HCT116 (cell line): Measurements from ENCODE around the gene TRHDE. TPM values are rescaled to one million over a fixed set of nuclear protein-coding genes. Genes with fewer than 3 reads are reported as not detected.
A peak's percentile ranks its signal among the peaks of the same experiment; 100 is the strongest.

Experiments
- ATAC-seq: fragments of 200-7000 bp; cut with Tn5 transposase; 2 replicates; pipeline ENCODE4 v1.9.1; 2020; ENCODE audit warnings: mild to moderate bottlenecking, moderate library complexity
- BruUV-seq: library from RNA; stranded (reverse); fragments of 400-500 nt; replicated peaks from 2 replicates; lab custom pipeline; 2021; lab: Mats Ljungman, UMichigan
- CTCF ChIA-PET: fragments of 300-600 bp; sonication (Branson Sonifier 250); formaldehyde crosslinking; loops from one replicate; lab custom pipeline; 2021; ENCODE audit warnings: antibody characterized with exemption; lab: Charles Lee
- POLR2A ChIA-PET: fragments of 300-600, 350-600 bp; sonication (Branson Sonifier 250); formaldehyde crosslinking; loops from one replicate; lab custom pipeline; 2021; ENCODE audit warnings: antibody characterized with exemption; lab: Charles Lee
- RAD21 ChIA-PET, 2 experiments: fragments of 300-600 bp; sonication (Branson Sonifier 250); formaldehyde crosslinking; loops; one replicate each; lab custom pipeline; 2023; ENCODE audit warnings: low total read pairs in 2 of 2; ENCODE audit not compliant: uncharacterized antibody in 2 of 2, unreplicated experiment in 2 of 2, low non-redundant PET in 1 of 2; lab: Charles Lee
- DNase-seq: peaks from one replicate; pipeline ENCODE4 v3.0.0-alpha.2; 2010; ENCODE audit warnings: low read depth, low spot score
- H2AFZ ChIP-seq: fragments of 200-600 bp; shearing (Covaris generic), sonication (generic); 2 replicates; pipeline ENCODE4 v1.6.1; 2017; ENCODE audit warnings: low read depth, mixed run types, mixed read lengths, antibody characterized with exemption, low read length; ENCODE audit not compliant: poor library complexity, severe bottlenecking
- H3K27ac ChIP-seq: 2 replicates; pipeline ENCODE4 v1.5.1; 2012; ENCODE audit warnings: low read depth, low read length
- H3K27me3 ChIP-seq: fragments of 200-600 bp; sonication (generic); 2 replicates; pipeline ENCODE4 v1.6.1; 2016; ENCODE audit warnings: mixed run types, low read length, mixed read lengths; ENCODE audit not compliant: insufficient read depth
- H3K36me3 ChIP-seq, 2 experiments: fragments of 200-500 bp in 1 of 2; fragments of 200-600 bp in 1 of 2; sonication (Bioruptor generic) in 1 of 2; sonication (generic) in 1 of 2; 2 replicates each; pipeline versions ENCODE4 v1.5.1 to v1.6.1; 2014 to 2016; ENCODE audit warnings: low read length in 2 of 2, inconsistent platforms in 1 of 2, mixed read lengths in 1 of 2, mixed run types in 1 of 2; ENCODE audit not compliant: insufficient read depth in 2 of 2, control insufficient read depth in 1 of 2
- H3K4me1 ChIP-seq, 2 experiments: fragments of 200-600 bp in 1 of 2; sonication (generic) in 1 of 2; 2 replicates each; pipeline versions ENCODE4 v1.5.1 to v1.6.1; 2012 to 2017; ENCODE audit warnings: low read length in 2 of 2, inconsistent platforms in 1 of 2, mild to moderate bottlenecking in 1 of 2, mixed read lengths in 1 of 2, mixed run types in 1 of 2, moderate library complexity in 1 of 2; ENCODE audit not compliant: insufficient read depth in 2 of 2, control insufficient read depth in 1 of 2
- H3K4me2 ChIP-seq: fragments of 200-600 bp; sonication (generic); 2 replicates; pipeline ENCODE4 v1.6.1; 2017; ENCODE audit warnings: mixed run types, low read length, mixed read lengths
- H3K4me3 ChIP-seq, 2 experiments: fragments of 200-600 bp in 1 of 2; sonication (generic) in 1 of 2; replicated peaks in 1 of 2; 2 replicates each; pipeline ENCODE4 v1.5.1; 2011 to 2016; ENCODE audit warnings: low read length in 2 of 2, control low read depth in 1 of 2, low read depth in 1 of 2, mild to moderate bottlenecking in 1 of 2, mixed read lengths in 1 of 2, mixed run types in 1 of 2
- H3K79me2 ChIP-seq: fragments of 200-600 bp; sonication (generic); 2 replicates; pipeline ENCODE4 v1.6.1; 2017; ENCODE audit warnings: mild to moderate bottlenecking, mixed run types, low read length, moderate library complexity, mixed read lengths; ENCODE audit not compliant: insufficient read depth
- H3K9ac ChIP-seq: fragments of 200-600 bp; sonication (generic); 2 replicates; pipeline ENCODE4 v1.6.1; 2016; ENCODE audit warnings: low read length, mixed read lengths
- H3K9me2 ChIP-seq: fragments of 200-600 bp; sonication (generic), shearing (Covaris generic); 2 replicates; pipeline ENCODE4 v1.6.1; 2017; ENCODE audit warnings: mixed run types, mild to moderate bottlenecking, moderate library complexity; ENCODE audit not compliant: insufficient read depth
- H3K9me3 ChIP-seq, 2 experiments: fragments of 200-500 bp in 1 of 2; fragments of 200-600 bp in 1 of 2; sonication (Bioruptor generic) in 1 of 2; sonication (generic) in 1 of 2; 2 replicates each; pipeline ENCODE4 v1.6.1; 2014 to 2017; ENCODE audit warnings: low read length in 2 of 2, mixed read lengths in 2 of 2, inconsistent platforms in 1 of 2, low read depth in 1 of 2, mild to moderate bottlenecking in 1 of 2, mixed run types in 1 of 2, moderate library complexity in 1 of 2; ENCODE audit not compliant: control insufficient read depth in 1 of 2, insufficient read depth in 1 of 2
- H4K20me1 ChIP-seq: fragments of 200-600 bp; sonication (generic), shearing (Covaris generic); 2 replicates; pipeline ENCODE4 v1.6.1; 2017; ENCODE audit warnings: mixed run types, mild to moderate bottlenecking, moderate library complexity; ENCODE audit not compliant: insufficient read depth
- CBX3 ChIP-seq: IDR thresholded peaks from 2 replicates; pipeline ENCODE4 v1.6.1; 2012; ENCODE audit warnings: low read depth
- CEBPB ChIP-seq: IDR thresholded peaks from 2 replicates; pipeline ENCODE4 v1.6.1; 2012; ENCODE audit warnings: low read depth
- EGR1 ChIP-seq: IDR thresholded peaks from 2 replicates; pipeline ENCODE4 v1.6.1; 2012; ENCODE audit warnings: low read depth
- EZH2 ChIP-seq: fragments of 200-600 bp; sonication (generic); IDR thresholded peaks from 2 replicates; pipeline ENCODE4 v1.6.1; 2017; ENCODE audit warnings: antibody characterized with exemption, mixed run types
- RAD21 ChIP-seq: IDR thresholded peaks from 2 replicates; pipeline ENCODE4 v1.6.1; 2012; ENCODE audit warnings: low read depth, mild to moderate bottlenecking
- SP1 ChIP-seq: IDR thresholded peaks from 2 replicates; pipeline ENCODE4 v1.6.1; 2012; ENCODE audit warnings: low read depth
- SRF ChIP-seq: IDR thresholded peaks from 2 replicates; pipeline ENCODE4 v1.6.1; 2012; ENCODE audit warnings: low read depth
- ZFX ChIP-seq: fragments of 450-650 bp; IDR thresholded peaks from 2 replicates; pipeline ENCODE4 v1.6.1; 2017
- intact Hi-C: fragments of 100-400 bp; cut with micrococcal nuclease; formaldehyde crosslinking; loops from 2 replicates; pipeline ENCODE4 v1.10.0; 2022
- total RNA-seq: library from RNA; stranded (reverse); gene quantifications from one replicate; pipeline ENCODE4 v1.2.1, GENCODE V29; 2021; ENCODE audit not compliant: unreplicated experiment
- TF ChIP-seq, protein P1 (sequence below), 3 experiments: fragments of 200-600 bp in 1 of 3; sonication (generic) in 1 of 3; IDR thresholded peaks in 2 of 3; conservative IDR thresholded peaks in 1 of 3; 2 replicates each; pipeline ENCODE4 v1.5.1; 2012 to 2017; ENCODE audit warnings: low read depth in 2 of 3, low read length in 2 of 3, antibody characterized with exemption in 1 of 3, borderline replicate concordance in 1 of 3, control low read depth in 1 of 3, mild to moderate bottlenecking in 1 of 3, mixed read lengths in 1 of 3, mixed run types in 1 of 3, moderate library complexity in 1 of 3; ENCODE audit not compliant: insufficient read depth in 1 of 3
- TF ChIP-seq, protein P2 (sequence below): IDR thresholded peaks from 2 replicates; pipeline ENCODE4 v1.6.1; 2012

Gene TRHDE
- total RNA-seq, 1 experiment from 2014 or later, result 2.9 TPM

DNA sequence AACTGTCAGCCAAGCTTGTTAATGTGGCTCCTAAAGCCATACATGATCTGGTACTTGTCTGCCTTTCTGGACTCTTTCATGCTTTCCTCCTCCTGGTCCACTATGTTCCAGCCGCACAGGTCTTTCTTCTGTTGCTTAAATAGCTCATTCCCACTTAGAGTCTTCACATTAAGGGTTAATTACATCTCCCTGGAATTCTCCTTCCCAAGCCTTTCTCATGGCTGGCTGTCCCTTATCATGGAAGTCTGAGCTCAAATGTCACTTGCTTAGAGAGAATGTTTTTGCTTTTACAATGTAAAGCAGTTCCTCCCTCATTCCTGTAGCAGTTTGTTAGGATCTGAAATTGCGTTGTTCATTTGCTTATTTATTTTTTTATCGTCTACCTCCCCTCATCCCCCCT lies 199.6 kb downstream of the TRHDE start (continued):
- TF ChIP-seq, protein P1, sequence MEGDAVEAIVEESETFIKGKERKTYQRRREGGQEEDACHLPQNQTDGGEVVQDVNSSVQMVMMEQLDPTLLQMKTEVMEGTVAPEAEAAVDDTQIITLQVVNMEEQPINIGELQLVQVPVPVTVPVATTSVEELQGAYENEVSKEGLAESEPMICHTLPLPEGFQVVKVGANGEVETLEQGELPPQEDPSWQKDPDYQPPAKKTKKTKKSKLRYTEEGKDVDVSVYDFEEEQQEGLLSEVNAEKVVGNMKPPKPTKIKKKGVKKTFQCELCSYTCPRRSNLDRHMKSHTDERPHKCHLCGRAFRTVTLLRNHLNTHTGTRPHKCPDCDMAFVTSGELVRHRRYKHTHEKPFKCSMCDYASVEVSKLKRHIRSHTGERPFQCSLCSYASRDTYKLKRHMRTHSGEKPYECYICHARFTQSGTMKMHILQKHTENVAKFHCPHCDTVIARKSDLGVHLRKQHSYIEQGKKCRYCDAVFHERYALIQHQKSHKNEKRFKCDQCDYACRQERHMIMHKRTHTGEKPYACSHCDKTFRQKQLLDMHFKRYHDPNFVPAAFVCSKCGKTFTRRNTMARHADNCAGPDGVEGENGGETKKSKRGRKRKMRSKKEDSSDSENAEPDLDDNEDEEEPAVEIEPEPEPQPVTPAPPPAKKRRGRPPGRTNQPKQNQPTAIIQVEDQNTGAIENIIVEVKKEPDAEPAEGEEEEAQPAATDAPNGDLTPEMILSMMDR (IDR thresholded peaks at IDR 0.05 in 2 of 3, conservative IDR thresholded peaks at IDR 0.05 in 1 of 3; ENCODE audit: borderline replicate concordance in 1 of 3, insufficient read depth in 1 of 3, low read depth in 2 of 3, low read length in 2 of 3), result no peak
- TF ChIP-seq SRF (no peak), CEBPB (no peak), EGR1 (no peak), ZFX (no peak), CBX3 (no peak), SP1 (no peak)
- TF ChIP-seq, protein P2, sequence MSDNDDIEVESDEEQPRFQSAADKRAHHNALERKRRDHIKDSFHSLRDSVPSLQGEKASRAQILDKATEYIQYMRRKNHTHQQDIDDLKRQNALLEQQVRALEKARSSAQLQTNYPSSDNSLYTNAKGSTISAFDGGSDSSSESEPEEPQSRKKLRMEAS, result no peak

GRCh38 chr12:72472350-72472749 lies 200.2 kb downstream of the TRHDE start:
- no peaks in the 10 kb centered on the region for H4K20me1 ChIP-seq
- TF ChIP-seq EZH2, result no peak
- peak; percentile 21; the same call in 1 of the 2 replicates for TF ChIP-seq RAD21
- no peaks in the 10 kb centered on the region for H3K27me3 ChIP-seq
- ChIA-PET RAD21 (no interaction called here), POLR2A (no interaction called here), CTCF (no interaction called here)
- no peak for ATAC-seq
- no peaks in the 10 kb centered on the region for H3K79me2 ChIP-seq
- H2AFZ ChIP-seq, result no peak overlapping the region
- no peaks in the 10 kb centered on the region for H3K4me1 ChIP-seq
- H3K4me3 ChIP-seq, result no peak overlapping the region
- no peak overlapping the region for H3K4me2 ChIP-seq
- no peaks in the 10 kb centered on the region for H3K9me2 ChIP-seq
- H3K27ac ChIP-seq, result no peak overlapping the region
- no peak for DNase-seq
- H3K9ac ChIP-seq, result no peak overlapping the region
- no TSS peak for BruUV-seq
- no peaks in the 10 kb centered on the region for H3K36me3 ChIP-seq
- no peaks in the 10 kb centered on the region for H3K9me3 ChIP-seq
- intact Hi-C loops, result no loop called here
